ENCODE results near the gene NOSIP. TPM values are rescaled to one million over a fixed set of nuclear protein-coding genes. Genes with fewer than 3 reads are reported as not detected.
A peak's percentile ranks its signal among the peaks of the same experiment; 100 is the strongest.

Gene NOSIP
- total and polyA plus RNA-seq, 10 of the 15 experiments (the other 5 are each of a cell fraction or from before 2014, with no cell fraction given): 7.2 to 85.5 (median 48.4) TPM

GRCh38 chr19:49546825-49547565, 33.4 kb downstream of the NOSIP start (continued):
- TF ChIP-seq PKNOX1 (IDR thresholded peaks at IDR 0.05): peak; percentile 48; the same call in 1 of the 2 replicates
- TF ChIP-seq IKZF1 (conservative IDR thresholded peaks at IDR 0.05): peak; percentile 48
- peak; percentile 59; the same call in 1 of the 2 replicates for TF ChIP-seq YY1 (IDR thresholded peaks at IDR 0.05; ENCODE audit: low read depth, low read length)
- 0 out of 4 replicates have a peak, but pooled peaks of 1 of the 2 experiments have one; percentile 14 for TF ChIP-seq BHLHE40 (IDR thresholded peaks at IDR 0.05; ENCODE audit: borderline replicate concordance in 1 of 2, low read depth in 2 of 2, low read length in 1 of 2)
- no peak for TF ChIP-seq NFXL1 (IDR thresholded peaks at IDR 0.05; ENCODE audit: borderline replicate concordance)
- TF ChIP-seq EGR1 (IDR thresholded peaks at IDR 0.05; ENCODE audit: borderline replicate concordance in 1 of 2, low read depth in 2 of 2, low read length in 2 of 2): no peak

- WGBS (ENCODE audit: insufficient coverage, insufficient replicate concordance, low lambda C conversion rate, missing lambda C conversion rate): 61% methylated on average over 5 of the region's 5 CpGs
- ChIA-PET POLR2A (no interaction called here), RAD21 (ENCODE audit: unreplicated experiment) (no interaction called here), CTCF (no interaction called here), SMC1A (ENCODE audit: uncharacterized antibody, unreplicated experiment) (no interaction called here)
- Histone ChIP-seq H3K4me1 (ENCODE audit: control insufficient read depth, insufficient read depth, low read length) (no peaks in the 10 kb centered on the region), H3K36me3 (ENCODE audit: control insufficient read depth in 2 of 2, insufficient read depth in 2 of 2, low read length in 1 of 2) (no peaks in the 10 kb centered on the region), H3K4me3 (no peak overlapping the region), H3K27ac (ENCODE audit: control insufficient read depth, insufficient read depth) (no peak overlapping the region), H3K4me2 (ENCODE audit: control insufficient read depth, insufficient read depth) (no peak overlapping the region), H3K79me2 (ENCODE audit: control insufficient read depth, insufficient read depth, low read length) (no peaks in the 10 kb centered on the region), H3K27me3 (replicated peaks in 1 of 2; ENCODE audit: control insufficient read depth in 2 of 2, insufficient read depth in 2 of 2, low read length in 1 of 2) (no peaks in the 10 kb centered on the region), H2AFZ (ENCODE audit: control insufficient read depth, low read depth, low read length) (no peak overlapping the region), H4K20me1 (ENCODE audit: control insufficient read depth, insufficient read depth) (no peaks in the 10 kb centered on the region), H3K9me3 (replicated peaks; ENCODE audit: control insufficient read depth, insufficient read depth, low read length) (no peaks in the 10 kb centered on the region), H3K9ac (ENCODE audit: control insufficient read depth, insufficient read depth, low read length) (no peak overlapping the region)
- in situ Hi-C loops (cut with MboI): loop anchor here (5.0 kb wide), 1 partner anchor 37 kb away; no protein-coding TSS in a partner anchor
- no peak for FAIRE-seq
- DNase-seq (ENCODE audit: low read depth, low spot score): no peak
- intact Hi-C loops (cut with micrococcal nuclease; ENCODE audit: unreplicated experiment): no loop called here
- no TSS peak for BruUV-seq (replicated peaks)
- ATAC-seq: no peak
- TF ChIP-seq TCF3 (IDR thresholded peaks at IDR 0.05; ENCODE audit: borderline replicate concordance, insufficient read depth, low read depth, low read length): no peak
- no peak for TF ChIP-seq SRF (IDR thresholded peaks at IDR 0.05; ENCODE audit: low read depth in 2 of 2, low read length in 2 of 2)
- no peak for TF ChIP-seq ZNF274 (IDR thresholded peaks at IDR 0.05; ENCODE audit: insufficient read depth, insufficient read length)
- no peak for TF ChIP-seq RELB (IDR thresholded peaks at IDR 0.05; ENCODE audit: low read depth)
- TF ChIP-seq IRF4 (IDR thresholded peaks at IDR 0.05; ENCODE audit: low read depth, low read length): no peak
- no peak for TF ChIP-seq ATF3 (IDR thresholded peaks at IDR 0.05; ENCODE audit: borderline replicate concordance, extremely low read depth, low read depth, low read length)
- no peak for TF ChIP-seq PML (IDR thresholded peaks at IDR 0.05; ENCODE audit: low read length)
- TF ChIP-seq CREB1 (IDR thresholded peaks at IDR 0.05; ENCODE audit: low read depth): no peak
- TF ChIP-seq TARDBP (IDR thresholded peaks at IDR 0.05; ENCODE audit: borderline replicate concordance): no peak
- no peak for TF ChIP-seq MLLT1 (IDR thresholded peaks at IDR 0.05)
- no peak for TF ChIP-seq CREM (IDR thresholded peaks at IDR 0.05; ENCODE audit: low read depth)
- TF ChIP-seq SUZ12 (IDR thresholded peaks at IDR 0.05; ENCODE audit: unreplicated experiment): no peak
- TF ChIP-seq CHD2 (IDR thresholded peaks at IDR 0.05; ENCODE audit: borderline replicate concordance, low read depth, low read length): no peak
Measured at GRCh38 chr19:49544154-49544553, 36.2 kb downstream of the NOSIP start.

All from GM12878 (cell line).